ENCODE measurements around the gene TWIST2.

DNA sequence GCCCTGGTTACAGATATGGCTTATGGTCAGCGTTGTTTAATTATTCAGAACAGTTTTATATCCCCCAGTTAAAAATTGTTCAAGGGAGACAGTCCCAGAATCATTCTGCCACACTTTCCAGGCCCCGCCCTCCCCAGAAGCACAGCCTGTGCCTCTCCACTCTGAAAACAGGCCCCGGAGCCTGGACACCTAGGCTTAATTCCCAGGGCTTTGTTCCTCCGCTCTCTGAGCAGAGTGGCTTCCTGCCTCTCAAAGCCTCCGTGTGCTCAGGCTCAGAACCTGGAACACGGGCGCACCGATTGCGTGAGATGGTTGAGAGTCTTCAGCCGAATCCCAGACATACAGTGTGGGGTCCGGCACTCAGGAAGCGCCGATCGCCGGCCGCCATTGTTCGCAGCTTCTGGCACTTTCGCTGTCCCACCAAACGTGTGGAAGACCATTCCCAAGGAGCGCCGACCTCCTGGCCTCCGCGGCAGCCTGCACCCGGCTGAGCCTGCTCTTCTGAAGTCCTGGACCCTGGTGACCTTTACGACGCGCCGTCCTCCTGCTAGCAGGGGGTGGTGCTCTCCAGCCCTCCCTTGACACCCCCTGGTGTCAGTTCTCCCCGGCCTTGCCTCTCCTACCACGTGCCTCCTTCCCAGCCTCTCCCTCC is 45.6 kb downstream of the TWIST2 start:
- TF ChIP-seq, protein P1, sequence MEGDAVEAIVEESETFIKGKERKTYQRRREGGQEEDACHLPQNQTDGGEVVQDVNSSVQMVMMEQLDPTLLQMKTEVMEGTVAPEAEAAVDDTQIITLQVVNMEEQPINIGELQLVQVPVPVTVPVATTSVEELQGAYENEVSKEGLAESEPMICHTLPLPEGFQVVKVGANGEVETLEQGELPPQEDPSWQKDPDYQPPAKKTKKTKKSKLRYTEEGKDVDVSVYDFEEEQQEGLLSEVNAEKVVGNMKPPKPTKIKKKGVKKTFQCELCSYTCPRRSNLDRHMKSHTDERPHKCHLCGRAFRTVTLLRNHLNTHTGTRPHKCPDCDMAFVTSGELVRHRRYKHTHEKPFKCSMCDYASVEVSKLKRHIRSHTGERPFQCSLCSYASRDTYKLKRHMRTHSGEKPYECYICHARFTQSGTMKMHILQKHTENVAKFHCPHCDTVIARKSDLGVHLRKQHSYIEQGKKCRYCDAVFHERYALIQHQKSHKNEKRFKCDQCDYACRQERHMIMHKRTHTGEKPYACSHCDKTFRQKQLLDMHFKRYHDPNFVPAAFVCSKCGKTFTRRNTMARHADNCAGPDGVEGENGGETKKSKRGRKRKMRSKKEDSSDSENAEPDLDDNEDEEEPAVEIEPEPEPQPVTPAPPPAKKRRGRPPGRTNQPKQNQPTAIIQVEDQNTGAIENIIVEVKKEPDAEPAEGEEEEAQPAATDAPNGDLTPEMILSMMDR (IDR thresholded peaks at IDR 0.05), result no peak
- TF ChIP-seq POLR2AphosphoS5 (IDR thresholded peaks at IDR 0.05), result no peak

Data from prostate gland (tissue), 2 donors.